Measurements from ENCODE around the gene NKD2.
"Not testable (repeated sequence)": the region's sequence is repeated elsewhere in the genome, so short reads cannot be mapped to it uniquely, and the experiment has no call there.

The NKD2 gene, protein sequence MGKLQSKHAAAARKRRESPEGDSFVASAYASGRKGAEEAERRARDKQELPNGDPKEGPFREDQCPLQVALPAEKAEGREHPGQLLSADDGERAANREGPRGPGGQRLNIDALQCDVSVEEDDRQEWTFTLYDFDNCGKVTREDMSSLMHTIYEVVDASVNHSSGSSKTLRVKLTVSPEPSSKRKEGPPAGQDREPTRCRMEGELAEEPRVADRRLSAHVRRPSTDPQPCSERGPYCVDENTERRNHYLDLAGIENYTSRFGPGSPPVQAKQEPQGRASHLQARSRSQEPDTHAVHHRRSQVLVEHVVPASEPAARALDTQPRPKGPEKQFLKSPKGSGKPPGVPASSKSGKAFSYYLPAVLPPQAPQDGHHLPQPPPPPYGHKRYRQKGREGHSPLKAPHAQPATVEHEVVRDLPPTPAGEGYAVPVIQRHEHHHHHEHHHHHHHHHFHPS

DNA sequence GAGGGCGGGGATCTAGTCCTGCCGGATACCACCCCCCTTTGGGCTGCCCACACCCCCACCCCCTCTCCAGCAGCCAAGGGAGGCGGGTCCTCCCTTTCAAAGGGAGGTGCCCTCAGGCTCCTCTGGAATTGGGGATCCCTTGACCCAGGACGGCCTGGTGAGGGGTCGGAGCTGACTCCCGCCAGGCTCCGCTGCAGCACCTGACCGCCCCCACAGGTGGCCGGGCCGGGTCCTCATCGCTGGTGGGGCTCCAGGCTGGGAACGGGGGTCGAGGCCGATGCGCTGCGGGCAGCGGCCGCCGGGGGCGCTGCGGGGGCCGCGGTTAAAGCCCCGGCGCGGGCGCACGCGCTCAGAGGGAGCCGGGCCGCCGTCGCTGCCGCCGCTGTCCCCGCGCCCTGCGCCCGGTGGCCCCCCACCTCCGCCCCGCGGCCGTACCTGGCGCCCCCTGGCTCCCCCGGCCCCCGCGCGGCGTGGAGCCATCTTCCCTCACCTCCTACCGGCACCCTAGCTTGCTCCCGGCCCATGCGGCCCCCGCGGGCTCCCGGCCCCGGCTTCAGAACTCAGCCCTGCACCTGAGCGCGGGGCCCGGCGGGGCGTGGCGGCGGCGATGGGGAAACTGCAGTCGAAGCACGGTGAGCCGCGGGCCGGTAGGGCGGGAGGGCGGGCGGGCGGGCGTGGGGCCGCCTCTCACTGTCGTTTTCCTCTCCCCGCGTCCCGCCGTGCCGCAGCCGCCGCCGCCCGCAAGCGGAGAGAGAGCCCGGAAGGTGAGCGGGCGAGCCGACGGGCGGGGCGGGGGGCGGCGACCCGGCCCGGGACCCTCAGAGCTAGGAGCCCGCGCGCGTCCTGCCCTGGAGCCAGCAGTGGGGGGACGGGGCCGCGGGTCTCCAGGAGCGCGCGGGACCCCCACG lies at the start of gene NKD2:
TSS of gene NKD2 (plus strand) at position 352 of the 908 bp plus-strand sequence. CDS start at position 608, 256 bp downstream.
- no peak for FAIRE-seq

DNA sequence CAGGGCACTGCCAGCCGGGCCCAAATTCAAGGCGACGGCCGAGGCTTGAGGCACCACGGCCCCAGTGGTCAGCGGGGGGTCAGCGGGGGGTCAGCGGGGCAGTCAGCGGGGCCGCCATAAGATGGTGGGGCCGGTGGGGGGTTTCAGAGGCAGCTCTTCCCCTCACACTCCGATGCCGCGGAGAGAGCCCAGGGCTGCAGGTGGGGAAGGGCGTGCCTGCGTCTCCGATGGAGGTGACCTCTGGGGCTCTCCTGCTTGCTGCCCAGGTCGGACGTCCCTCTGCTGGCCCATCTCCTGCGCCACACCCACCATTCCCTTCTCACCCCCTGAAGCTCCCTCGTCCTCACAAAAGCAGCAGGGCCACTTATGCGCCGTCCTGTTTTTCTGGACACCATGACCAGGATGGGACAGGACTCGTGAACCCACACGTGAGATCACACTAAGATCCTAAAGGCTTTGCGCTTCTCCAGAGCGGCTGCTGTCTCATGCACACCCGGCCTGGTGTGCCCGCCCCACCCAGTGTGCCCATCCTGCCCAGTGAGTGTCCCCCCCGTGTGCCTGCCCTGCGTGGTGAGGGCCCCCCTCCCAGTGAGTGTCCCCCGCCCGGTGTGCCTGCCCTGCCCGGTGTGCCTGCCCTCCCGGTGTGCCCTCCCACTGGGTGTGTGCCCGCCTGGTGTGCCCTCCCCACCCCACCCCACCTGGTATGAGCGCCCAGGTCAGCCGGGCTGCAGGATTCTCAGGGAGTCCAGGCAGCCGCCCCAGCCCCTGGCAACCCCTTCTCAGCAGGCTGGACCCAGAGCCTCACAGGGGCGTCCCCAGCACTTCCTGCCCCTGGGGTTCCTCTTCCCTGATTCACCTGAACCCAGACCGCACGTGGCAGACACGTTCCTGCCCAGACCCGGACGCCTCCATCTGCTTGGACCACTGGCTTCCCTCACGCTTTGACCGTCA lies 48.7 kb upstream of the NKD2 start:
- FAIRE-seq = no peak

DNA sequence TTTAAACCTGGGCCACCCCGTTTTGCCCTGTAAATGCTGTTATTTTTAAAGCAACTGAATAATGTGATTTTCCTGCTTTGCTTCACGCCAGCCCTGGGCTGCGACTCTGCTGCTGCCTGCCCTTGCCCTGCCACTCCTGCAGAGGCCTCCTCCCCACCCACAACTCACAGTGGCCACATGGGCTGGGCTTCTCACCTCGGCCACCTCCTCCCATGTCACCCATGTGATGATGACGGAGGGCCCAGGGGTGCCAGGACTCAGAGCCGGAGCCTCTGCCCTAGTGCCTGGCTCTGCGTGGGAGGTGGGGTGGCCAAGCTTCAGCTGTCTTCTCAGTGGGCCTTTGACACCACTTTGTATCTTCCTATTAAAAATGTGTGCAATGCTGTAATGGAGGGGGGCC lies 48.1 kb upstream of the NKD2 start:
- FAIRE-seq = no peak

DNA sequence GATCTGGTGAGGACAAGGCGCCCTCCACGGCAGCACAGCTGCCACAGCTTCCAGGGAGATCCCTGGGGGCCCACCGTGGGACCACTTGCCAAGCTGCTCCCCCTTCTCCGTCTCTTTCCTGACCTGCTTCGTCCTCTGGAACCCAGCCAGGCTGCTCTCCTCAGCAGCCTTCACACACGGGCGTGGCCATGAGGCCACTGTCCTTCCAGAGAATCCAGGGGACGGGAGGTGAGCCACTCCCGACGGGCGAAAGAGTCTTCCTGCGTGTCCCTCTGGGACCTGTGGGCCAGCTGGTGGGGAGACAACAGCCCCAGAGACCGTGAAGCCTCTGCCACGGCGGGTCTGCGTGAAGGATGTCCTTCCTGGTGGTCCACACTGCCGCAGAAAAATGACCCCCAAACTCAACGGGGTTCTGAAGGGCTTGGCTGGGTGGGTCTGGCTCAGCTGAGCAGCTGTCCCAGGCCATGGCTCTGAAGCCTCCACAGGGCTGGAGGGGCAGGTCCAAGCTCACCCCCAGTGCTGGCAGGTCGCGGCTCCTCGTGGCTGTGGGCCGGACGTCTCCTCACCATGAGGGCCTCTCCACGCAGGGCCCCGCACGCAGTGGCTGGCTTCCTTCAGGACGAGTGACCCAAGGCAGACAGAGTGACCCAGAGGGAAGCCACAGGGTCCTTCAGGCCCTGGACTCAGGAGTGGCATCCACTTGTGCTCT lies 47.4 kb upstream of the NKD2 start:
- no peak for FAIRE-seq

DNA sequence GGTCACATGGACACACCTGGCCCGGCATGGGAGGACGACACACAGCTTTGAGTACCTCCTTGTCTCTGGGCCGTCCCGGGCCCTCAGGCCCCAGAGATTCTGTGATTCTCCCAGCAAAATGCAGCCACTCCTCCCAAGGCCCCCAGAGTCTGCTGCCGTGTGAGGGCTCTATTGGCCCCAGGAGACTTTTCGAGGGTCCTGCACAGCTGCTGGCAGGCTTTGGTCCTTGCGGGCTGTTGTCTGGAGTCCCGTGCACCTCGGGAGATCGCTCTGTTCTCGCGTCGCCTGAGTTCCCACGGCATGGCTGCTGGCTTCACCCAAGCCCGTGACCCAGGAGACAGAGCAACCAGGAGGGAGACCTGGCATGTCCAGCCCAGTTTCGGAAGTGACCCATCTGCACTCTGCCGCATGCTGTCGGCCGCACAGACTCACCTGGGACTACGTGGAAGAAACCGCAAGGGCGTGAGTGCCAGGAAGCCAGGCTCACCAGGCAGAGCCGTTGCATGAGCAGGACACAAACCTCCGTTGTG lies 46.8 kb upstream of the NKD2 start:
- FAIRE-seq = no peak

DNA sequence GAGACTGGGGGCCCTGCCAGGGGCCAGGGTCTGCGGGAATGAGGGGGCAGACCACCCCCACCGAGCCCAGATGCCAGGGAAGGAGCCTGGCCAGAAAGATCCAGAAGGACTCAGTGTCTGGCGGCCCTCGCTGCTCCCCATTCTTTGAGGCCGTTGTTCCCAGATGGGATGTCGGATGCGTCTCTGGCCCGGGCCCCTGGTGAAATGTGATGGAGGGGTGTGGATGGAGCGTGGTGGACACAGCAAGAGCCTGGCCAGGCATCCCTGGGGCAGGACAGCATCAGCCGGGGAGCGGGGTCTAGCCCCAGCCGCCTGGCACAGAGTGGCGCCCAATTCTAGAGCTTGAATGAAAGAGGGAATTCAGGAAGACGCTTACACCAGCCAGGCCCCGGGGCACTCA lies 46.2 kb upstream of the NKD2 start:
- no peak for FAIRE-seq

DNA sequence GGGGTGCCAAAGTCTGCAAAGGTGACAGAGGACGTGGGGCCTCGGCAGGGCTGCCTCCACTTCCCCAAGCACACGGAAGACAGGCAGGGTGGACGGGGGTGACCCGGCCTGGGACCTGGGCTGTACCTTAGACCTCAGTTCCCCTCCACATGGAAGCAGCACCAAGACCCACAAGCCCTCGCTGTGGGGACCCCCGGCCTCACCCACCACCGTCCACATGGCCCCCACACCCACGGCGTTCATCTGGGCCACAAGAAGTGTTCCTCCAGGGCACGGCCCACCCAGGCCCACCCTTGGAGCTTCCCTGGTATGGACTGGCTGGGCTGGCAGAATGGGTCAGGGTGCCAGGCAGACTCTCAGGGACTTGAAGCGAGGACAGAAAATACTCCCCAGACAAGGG lies 45.8 kb upstream of the NKD2 start:
- no peak for FAIRE-seq

DNA sequence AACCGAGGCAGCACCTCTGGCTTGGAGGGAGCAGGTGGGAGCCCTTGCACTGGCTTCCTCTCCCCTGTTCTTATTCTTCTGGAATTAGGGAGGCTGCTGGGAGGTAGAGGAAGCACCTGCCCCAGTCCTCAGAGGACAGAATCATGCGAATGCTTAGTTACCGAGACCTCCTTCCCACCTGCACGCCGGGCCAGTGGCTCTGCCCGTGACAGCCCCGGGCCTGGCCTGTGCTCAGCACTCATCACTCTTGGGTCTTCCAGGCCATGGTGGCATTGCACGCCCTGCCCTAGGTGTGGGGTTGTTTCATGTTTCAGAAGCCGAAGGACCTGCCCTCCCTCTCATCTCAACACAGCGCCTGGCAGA lies 45.3 kb upstream of the NKD2 start:
- FAIRE-seq = no peak

DNA sequence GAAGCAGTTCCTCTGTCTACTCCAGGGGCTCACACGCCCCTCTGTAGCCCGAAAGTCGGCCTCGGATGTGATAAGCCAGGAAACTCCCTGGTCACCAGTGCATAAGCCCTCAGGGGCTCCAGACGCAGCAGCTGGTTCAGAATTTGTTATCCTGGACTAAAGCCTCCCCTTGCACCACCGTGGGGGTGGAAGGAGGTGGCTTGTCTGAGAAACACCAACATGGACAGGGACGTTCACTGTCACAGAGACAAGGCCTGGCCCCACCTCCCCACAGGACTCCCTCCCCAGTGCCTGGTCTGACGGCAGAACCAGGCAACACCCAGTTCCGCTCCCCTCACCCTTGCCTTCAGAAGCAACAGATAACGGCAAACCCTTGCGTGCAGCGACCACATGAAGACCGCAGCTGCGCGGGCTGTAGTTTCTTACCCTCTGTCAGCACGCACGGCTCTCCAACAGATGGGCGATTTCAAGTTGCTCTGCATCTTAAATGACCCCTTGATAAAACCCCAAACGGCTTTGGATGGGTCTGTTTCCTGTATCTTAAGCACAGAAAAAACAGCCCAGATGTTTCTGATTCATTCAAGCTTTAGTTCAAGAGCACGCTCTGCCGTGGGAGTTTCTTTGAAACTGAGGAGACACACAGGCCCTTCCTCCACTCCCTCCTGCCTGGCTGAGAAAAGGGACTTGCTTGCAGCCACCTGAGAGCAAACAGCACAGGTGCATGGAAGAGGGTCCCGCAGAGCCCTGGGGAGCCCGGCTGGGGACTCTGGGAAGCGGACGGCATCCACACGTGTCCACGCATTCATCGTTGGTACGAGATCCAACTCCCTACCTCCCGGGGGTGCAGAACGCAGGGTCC lies 44.7 kb upstream of the NKD2 start:
- no peak for FAIRE-seq

DNA sequence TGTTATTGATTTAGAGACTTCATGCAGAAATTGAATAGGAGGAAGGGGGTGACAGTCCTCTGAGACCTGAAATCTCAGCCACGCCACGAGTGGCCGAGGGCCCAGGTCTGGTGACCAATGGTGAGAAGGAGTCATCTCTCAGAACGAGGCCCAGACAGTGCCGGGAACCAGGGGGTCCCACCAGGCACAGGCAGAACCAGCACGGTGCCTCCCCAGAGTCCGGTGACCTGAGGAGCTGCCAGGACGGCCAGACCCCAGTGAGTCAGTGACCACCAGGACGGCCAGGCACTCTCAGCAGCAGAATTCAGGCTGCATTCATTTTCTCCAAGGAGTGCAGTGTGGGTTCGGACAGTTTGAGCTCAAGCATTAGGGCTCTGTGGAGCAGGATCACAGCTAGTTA lies 43.8 kb upstream of the NKD2 start:
- FAIRE-seq = no peak

DNA sequence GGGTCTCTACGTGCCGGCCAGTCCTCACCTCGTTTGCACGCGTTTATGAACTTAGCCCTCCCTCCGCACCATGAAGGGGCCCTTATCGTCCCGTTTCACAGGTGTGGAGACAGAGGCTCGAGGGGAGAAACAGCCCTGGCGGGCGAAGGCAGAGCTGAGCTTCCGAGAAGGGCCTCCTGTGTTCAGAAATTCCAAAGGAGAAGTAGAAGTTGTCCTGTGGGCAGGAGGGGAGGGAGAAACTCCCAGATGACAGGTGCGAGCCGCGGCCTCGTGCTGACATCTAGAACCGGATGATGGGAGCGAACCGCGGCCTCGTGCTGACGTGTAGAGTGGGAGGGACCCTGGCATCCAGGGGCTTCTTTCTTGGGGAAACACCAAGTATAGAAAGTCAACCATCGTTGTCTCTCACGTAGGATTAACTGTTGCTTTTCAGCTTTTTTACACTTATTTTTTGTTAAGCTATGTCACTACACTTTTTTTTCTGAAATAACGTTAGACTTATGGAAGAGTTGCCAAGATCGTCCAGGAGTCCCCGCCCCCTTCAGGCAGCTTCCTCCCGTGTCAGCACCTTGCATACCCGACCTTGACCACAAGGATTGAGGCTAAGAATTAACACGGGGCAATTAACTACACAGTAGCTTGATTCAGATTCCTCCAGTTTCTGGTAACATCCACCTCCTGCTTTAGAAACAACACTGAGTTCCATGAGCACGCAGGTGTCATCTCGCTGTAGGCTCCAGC lies 42.8 kb upstream of the NKD2 start:
- no peak for FAIRE-seq

DNA sequence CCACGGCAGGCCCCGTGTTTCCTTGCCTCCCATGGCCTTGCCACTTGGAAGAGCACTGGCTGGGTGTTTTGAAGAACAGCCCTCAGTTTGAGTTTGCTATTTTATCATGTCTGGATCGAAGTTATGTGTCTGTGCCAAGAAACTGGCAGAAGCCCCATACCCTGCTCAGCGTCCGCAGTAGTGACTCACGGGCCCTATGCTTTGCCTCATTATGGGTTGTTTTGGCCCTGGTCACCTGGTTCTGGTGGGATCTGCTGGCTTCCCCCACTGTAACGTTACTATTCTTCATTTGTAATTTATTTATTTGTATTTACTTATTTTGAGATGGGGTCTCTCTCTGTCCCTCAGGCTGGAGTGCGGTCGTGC lies 42.3 kb upstream of the NKD2 start:
- no peak for FAIRE-seq

DNA sequence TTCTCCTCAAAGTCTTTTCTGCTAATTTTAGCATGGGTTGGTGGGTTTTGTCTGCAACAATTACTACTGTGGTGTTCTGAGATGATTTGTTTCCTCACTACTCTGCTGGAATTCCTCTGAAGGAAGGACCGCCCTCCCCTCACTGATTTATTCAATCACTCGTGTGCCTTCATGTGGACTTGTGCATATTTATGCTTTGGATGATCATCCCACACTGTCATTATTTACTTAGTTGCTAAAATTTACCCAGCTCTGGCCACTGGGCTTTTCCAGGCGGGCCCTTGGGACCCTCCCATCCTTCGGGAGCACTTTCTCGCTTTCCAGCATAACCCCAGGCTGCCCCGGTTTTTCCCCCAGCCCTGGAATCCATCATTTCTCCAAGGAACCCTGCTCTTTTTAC lies 41.7 kb upstream of the NKD2 start:
- FAIRE-seq = no peak

DNA sequence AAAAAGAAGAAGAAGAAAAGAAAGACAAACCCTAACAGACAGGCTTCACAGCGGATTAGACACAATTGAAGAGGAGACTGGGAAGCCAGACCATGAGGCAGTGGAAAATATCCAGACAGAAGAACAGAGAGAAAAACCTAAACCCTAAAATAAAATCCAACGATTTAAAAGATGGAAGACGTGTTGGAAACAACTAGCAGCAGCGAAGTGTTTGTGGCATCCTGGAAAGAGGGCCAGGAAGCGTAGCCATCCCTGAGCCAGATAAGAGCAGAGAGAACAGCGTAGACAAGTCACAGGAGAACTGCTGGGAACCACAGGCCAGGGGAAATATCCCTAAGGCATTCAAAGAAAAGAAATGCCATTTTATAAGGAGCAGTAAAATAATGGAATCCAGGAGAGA lies 39.7 kb upstream of the NKD2 start:
- no peak for FAIRE-seq

DNA sequence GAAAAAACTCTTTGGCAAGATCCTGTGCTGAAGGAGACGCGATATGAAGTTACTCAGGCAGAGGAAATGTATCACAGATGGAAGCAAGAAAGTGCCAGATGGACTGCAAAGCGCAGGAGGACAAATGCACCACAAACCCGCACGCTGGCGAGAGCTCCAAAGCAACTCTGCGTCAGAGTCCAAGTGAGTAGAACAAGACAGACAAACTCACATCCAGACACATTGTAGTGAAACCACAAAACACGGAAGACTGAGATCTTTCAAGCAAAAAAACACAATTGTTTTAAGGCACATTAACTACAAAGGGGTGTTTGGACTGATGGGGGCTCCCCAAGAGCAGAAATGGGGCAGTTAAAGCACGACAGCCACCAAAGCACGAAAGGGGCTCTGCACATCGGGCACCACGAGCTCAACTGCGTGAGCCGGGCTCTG lies 39.2 kb upstream of the NKD2 start:
- FAIRE-seq = no peak

DNA sequence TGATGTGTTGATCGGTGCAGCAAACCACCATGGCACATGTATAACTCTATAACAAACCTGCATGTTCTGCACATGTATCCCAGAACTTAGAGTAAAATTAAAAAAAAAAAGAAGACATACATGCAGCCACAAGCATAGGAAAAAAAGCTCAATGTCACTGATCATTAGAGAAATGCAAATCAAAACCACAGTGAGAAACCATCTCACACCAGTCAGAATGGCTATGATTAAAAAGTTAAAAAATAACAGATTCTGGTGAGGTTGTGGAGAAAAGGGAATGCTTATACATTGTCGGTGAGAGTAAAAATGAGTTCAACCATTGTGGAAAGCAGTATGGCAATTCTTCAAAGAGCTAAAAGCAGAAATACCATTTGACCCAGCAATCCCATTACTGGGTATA lies 36.0 kb upstream of the NKD2 start:
- FAIRE-seq = not testable (repeated sequence)

DNA sequence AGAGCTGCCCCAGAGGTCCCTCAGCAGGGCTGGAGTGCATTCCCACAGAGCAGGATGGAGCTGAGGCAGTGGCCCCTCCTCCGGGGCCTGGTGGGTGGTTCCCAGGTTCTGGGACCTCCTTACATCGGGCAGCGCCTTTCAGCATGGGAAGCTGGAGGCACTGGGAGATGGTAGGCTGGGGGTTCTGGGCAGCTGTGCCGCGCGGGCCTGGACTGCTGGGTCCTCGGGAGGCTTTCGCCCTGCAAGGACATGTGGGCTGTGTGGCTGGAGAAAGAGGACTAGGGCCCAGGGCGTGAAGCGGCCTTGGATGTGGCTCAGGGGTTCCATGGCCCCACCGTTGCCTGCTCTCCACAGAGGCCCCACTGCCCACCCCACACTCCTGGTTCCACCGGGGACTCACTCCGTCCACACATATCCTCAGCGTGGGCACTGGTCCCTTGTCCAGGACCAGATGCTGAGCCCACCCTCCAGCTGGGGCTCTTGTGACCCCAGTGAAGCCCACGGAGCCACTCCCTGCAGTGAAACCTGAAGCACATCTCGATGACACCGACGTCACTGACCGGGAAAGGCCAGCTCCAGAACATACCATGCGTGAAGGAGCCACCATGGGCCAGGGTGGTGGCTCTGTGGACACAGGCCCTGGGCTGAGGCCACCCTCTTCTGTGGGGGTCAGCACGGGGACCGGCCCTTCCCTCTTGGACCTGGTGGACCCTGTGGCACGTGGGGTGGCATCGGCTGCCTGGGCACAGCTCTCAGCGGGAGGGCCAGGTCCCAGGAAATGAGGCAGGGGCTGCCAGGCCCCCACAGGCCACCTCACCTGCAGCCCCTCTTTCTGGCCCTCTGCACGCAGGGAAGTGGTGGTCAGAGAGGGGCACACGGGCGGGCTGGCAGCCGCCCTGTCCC lies 31.5 kb upstream of the NKD2 start:
- no peak for FAIRE-seq

DNA sequence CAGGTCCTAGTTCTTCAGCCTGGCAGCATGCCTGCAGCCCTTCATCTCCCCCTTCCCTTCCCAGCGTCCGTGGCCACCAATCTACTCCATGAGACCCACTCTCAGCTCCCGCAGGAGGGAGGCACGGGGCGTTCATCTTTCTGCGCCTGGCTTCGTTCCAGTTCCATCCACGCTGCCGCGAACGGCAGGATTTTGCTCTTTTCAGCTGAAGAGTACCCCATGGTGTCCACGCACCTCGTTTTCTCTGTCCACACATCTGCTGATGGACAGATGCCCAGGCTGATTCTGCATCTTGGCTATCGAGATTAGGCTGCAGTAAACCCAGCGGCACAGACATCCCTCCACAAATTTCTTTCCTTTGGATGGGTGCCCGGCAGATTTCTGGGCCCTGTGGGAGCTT lies 30.5 kb upstream of the NKD2 start:
- FAIRE-seq = no peak

DNA sequence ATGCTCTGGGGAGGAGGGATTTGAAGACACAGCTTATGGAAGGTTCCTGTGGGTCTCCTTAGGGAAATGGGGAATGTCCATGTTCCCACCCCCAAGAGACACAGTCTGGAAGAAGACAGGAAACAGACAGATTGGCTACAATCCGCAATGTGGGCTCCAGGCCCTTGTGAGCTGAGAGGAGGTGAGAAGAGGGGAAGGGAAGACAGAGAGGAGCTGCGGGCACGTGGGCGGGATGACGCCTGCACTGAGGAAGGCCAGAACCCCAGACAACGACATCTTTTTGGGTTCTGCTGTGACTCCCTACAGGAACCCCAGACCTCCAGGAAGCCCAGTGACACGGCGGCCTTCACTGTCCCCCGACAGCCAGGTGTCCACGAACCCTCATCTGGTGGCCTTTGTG lies 29.9 kb upstream of the NKD2 start:
- no peak for FAIRE-seq
